Endodermal cell (in vitro differentiated cells): ENCODE measurements around the gene PROM1. TPM values are rescaled to one million over a fixed set of nuclear protein-coding genes. Genes with fewer than 3 reads are reported as not detected.
A peak's percentile ranks its signal among the peaks of the same experiment; 100 is the strongest.

Experiments
- DNase-seq: peaks from one replicate; pipeline ENCODE4 v3.0.0-alpha.2; 2017
- H3K27ac ChIP-seq: 2 replicates; pipeline ENCODE4 v1.5.1; 2013; ENCODE audit warnings: mild to moderate bottlenecking, low read depth, low read length, moderate library complexity
- H3K27me3 ChIP-seq: 2 replicates; pipeline ENCODE4 v1.6.1; 2013; ENCODE audit warnings: mild to moderate bottlenecking, low read length, moderate library complexity; ENCODE audit not compliant: insufficient read depth, control insufficient read depth, poor library complexity, severe bottlenecking
- H3K36me3 ChIP-seq: 2 replicates; pipeline ENCODE4 v1.7.0; 2013; ENCODE audit warnings: mild to moderate bottlenecking, low read length, moderate library complexity; ENCODE audit not compliant: control insufficient read depth, insufficient read depth
- H3K4me1 ChIP-seq: one replicate; pipeline ENCODE4 v1.7.0; 2013; ENCODE audit warnings: low read length; ENCODE audit not compliant: control insufficient read depth, insufficient read depth
- H3K4me3 ChIP-seq: 2 replicates; pipeline ENCODE4 v1.5.1; 2013; ENCODE audit warnings: mild to moderate bottlenecking, low read length, moderate library complexity
- H3K9ac ChIP-seq: 2 replicates; pipeline ENCODE4 v1.6.1; 2013; ENCODE audit warnings: mild to moderate bottlenecking, low read length, moderate library complexity; ENCODE audit not compliant: poor library complexity, severe bottlenecking; ENCODE audit errors: extremely low read depth
- H3K9me3 ChIP-seq: 2 replicates; pipeline ENCODE4 v1.6.1; 2013; ENCODE audit warnings: mild to moderate bottlenecking, low read length, moderate library complexity; ENCODE audit not compliant: control insufficient read depth
- H3K27ac Mint-ChIP-seq: 2 replicates; pipeline ENCODE4 v1.8.0; 2020; ENCODE audit warnings: mixed read lengths
- H3K27me3 Mint-ChIP-seq: 2 replicates; pipeline ENCODE4 v1.8.0; 2021; ENCODE audit warnings: mild to moderate bottlenecking, mixed read lengths; ENCODE audit not compliant: insufficient read depth
- H3K36me3 Mint-ChIP-seq: 2 replicates; pipeline ENCODE4 v1.8.0; 2020; ENCODE audit warnings: low read depth, mixed read lengths
- H3K4me1 Mint-ChIP-seq: 2 replicates; pipeline ENCODE4 v1.8.0; 2020; ENCODE audit warnings: mixed read lengths
- H3K4me3 Mint-ChIP-seq: 2 replicates; pipeline ENCODE4 v1.8.0; 2020; ENCODE audit warnings: mild to moderate bottlenecking, moderate library complexity, mixed read lengths
- H3K9me3 Mint-ChIP-seq: 2 replicates; pipeline ENCODE4 v1.8.0; 2020; ENCODE audit warnings: mild to moderate bottlenecking, mixed read lengths
- CTCF ChIP-seq: fragments of 200-600 bp; sonication (generic); conservative IDR thresholded peaks from 2 replicates; pipeline ENCODE4 v1.5.0; 2021; ENCODE audit warnings: antibody characterized with exemption, mild to moderate bottlenecking
- WGBS, 2 experiments: methylation state at CpG; one replicate each; pipeline versions ENCODE4 v1.1.5 to v1.1.7; 2013; ENCODE audit warnings: missing lambda C conversion rate in 2 of 2, mixed read lengths in 1 of 2; ENCODE audit not compliant: insufficient coverage in 1 of 2, insufficient read length in 1 of 2; 5-methylcytosine and 5-hydroxymethylcytosine counted together
- long read RNA-seq, 4 experiments: library from polyadenylated mRNA in 2 of 4; library from RNA in 1 of 4; library from capped mRNA in 1 of 4; stranded (forward) in 3 of 4; unstranded in 1 of 4; transcript quantifications; one replicate each; pipeline ENCODE4 v2.0.0, GENCODE V29; 2020 to 2021; ENCODE audit warnings: inconsistent platforms in 1 of 4
- polyA plus RNA-seq, 2 experiments: library from polyadenylated mRNA; stranded (reverse); fragments of 50-300 nt; gene quantifications; one replicate each; pipeline ENCODE4 v1.2.3, GENCODE V29; 2013
- total RNA-seq, 2 donors: library from RNA; stranded (reverse); fragmentation: NEBNext Ultra II Directional in 1 of 2; extraction: Animal tissue kit (Norgen Biotek cat#: 25700) in 1 of 2; gene quantifications; 2 replicates in 1 of 2; 3 replicates in 1 of 2; pipeline ENCODE4 v1.2.1, GENCODE V29; 2021

Gene PROM1
- 10 to 100 TPM; 38.6 to 51.6 TPM for total RNA-seq
- polyA plus RNA-seq (2013, experiment 1 of 2) = 36.1 TPM
- 33.6 TPM for polyA plus RNA-seq (2013, experiment 2 of 2)
- long read RNA-seq, experiment 1, partial matches to known transcripts = 2 of 13 reads
- long read RNA-seq, experiment 1, other reads (novel, unspliced or antisense) = 11 of 13 reads
- long read RNA-seq, experiment 2, full-length matches to known transcripts = 17 of 28 reads
- long read RNA-seq, experiment 2, partial matches to known transcripts = 3 of 28 reads
- long read RNA-seq, experiment 2, other reads (novel, unspliced or antisense) = 8 of 28 reads
- long read RNA-seq, experiment 3, full-length matches to known transcripts = 109 of 178 reads
- long read RNA-seq, experiment 3, partial matches to known transcripts = 13 of 178 reads
- long read RNA-seq, experiment 3, other reads (novel, unspliced or antisense) = 56 of 178 reads
- long read RNA-seq, experiment 4, partial matches to known transcripts = 3 of 4 reads
- long read RNA-seq, experiment 4, other reads (novel, unspliced or antisense) = 1 of 4 reads

GRCh38 chr4:16083241-16084191 lies at the start of gene PROM1:
Gene PROM1, minus strand, starts transcription at chr4:16084023. Its CDS starts 8,117 bp downstream, at chr4:16075906.
- DNase-seq = peak; percentile 85
- Histone ChIP-seq H3K27me3 (peaks cover 50% of the 10 kb centered on the region), H3K4me3 (peak within 1 kb of the TSS; percentile 90), H3K27ac (peak within 1 kb of the TSS; percentile 68), H3K9ac (peak within 1 kb of the TSS; percentile 73), H3K4me1 (no peaks in the 10 kb centered on the region), H3K36me3 (no peaks in the 10 kb centered on the region), H3K9me3 (no peaks in the 10 kb centered on the region)
- 2% methylated on average over 32 to 81 of the region's 81 CpGs for whole genome bisulfite sequencing, 2 experiments
- no peaks in the 10 kb centered on the region for H3K9me3 Mint-ChIP-seq
- no peak for TF ChIP-seq CTCF
- no peaks in the 10 kb centered on the region for H3K36me3 Mint-ChIP-seq
- H3K27ac Mint-ChIP-seq = peak within 1 kb of the TSS; percentile 93
- peak within 1 kb of the TSS; percentile 76 for H3K4me3 Mint-ChIP-seq
- peaks cover 31% of the 10 kb centered on the region for H3K4me1 Mint-ChIP-seq
- H3K27me3 Mint-ChIP-seq = peaks cover 44% of the 10 kb centered on the region

GRCh38 chr4:16133406-16133805 lies 49.6 kb upstream of the PROM1 start:
- peaks cover 8% of the 10 kb centered on the region for H3K27me3 ChIP-seq
- peak; percentile 19 for DNase-seq
- H3K4me1 Mint-ChIP-seq = peaks cover 37% of the 10 kb centered on the region
- H3K4me3 Mint-ChIP-seq = no peak overlapping the region
- H3K9me3 ChIP-seq = peaks cover 21% of the 10 kb centered on the region
- no peak overlapping the region for H3K27ac ChIP-seq
- H3K9me3 Mint-ChIP-seq = peaks cover 22% of the 10 kb centered on the region
- H3K4me1 ChIP-seq = peaks cover 6% of the 10 kb centered on the region
- H3K9ac ChIP-seq = no peak overlapping the region
- H3K4me3 ChIP-seq = no peak overlapping the region
- H3K36me3 ChIP-seq = no peaks in the 10 kb centered on the region
- peaks cover 5% of the 10 kb centered on the region for H3K36me3 Mint-ChIP-seq
- no peak overlapping the region for H3K27ac Mint-ChIP-seq
- 88 to 100% methylated on average over 1 of the region's 1 CpG for WGBS, 2 experiments
- TF ChIP-seq CTCF = no peak
- H3K27me3 Mint-ChIP-seq = peaks cover 10% of the 10 kb centered on the region

GRCh38 chr4:16131293-16131692 lies 47.5 kb upstream of the PROM1 start:
- WGBS, 2 experiments = 100% methylated on average over 1 of the region's 1 CpG; no CpG with 5 or more reads in 1 of the 2 experiments
- Mint-ChIP-seq H3K4me1 (peaks cover 51% of the 10 kb centered on the region), H3K27ac (no peak overlapping the region), H3K27me3 (peaks cover 2% of the 10 kb centered on the region), H3K9me3 (peaks cover 21% of the 10 kb centered on the region), H3K4me3 (no peak overlapping the region), H3K36me3 (peaks cover 5% of the 10 kb centered on the region)
- no peak overlapping the region for H3K27ac ChIP-seq
- H3K27me3 ChIP-seq = no peaks in the 10 kb centered on the region
- peaks cover 16% of the 10 kb centered on the region for H3K9me3 ChIP-seq
- TF ChIP-seq CTCF = no peak
- no peak overlapping the region for H3K9ac ChIP-seq
- H3K4me3 ChIP-seq = no peak overlapping the region
- H3K4me1 ChIP-seq = peaks cover 15% of the 10 kb centered on the region
- no peaks in the 10 kb centered on the region for H3K36me3 ChIP-seq
- no peak for DNase-seq
